GM03348 (cell line): ENCODE data around the gene ITIH1.

Experiments used
- DNase-seq: peaks from one replicate; pipeline ENCODE4 v3.0.0; 2012; ENCODE audit warnings: low spot score

Gene ITIH1

DNA sequence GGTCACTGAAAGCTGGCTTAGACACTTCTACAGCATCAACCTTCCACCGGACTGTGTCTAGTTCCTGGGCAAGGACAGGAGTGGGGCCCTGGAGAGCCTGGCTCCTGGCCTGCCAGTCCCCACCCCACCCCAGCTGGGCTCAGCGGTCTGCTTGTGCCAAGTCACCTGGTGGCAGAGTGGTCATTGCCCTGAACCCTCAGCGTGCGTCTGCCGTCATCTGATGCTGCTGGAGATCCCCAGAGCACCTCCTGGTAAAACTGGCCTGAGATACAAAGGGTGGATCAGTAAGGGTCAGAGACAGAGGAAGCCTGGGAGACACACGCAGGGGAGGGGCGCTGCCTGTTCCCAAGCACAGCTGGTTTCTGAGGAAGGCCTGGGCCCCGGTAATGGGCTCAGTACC, 36.4 kb downstream of the ITIH1 start:
- no peak for DNase-seq

DNA sequence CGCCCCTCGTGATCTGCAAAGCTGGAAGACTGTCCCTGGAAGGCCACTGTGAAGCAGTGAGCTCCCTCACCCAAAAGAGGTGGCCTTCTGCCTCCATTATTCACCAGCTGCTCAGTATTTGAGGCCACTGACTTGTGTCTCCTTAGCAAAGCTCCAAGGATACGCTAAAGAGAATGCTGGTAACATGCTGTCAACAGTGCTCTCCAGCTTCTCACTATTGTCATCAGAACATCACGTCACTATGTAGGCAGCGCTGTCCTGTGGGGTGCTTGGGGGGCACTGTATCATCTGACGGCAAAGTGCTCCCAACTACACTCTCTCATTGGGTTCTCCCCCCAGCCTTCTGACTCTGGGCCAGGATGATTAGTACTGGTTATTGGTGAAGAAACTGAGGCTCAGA, 38.8 kb downstream of the ITIH1 start:
- DNase-seq, result no peak

DNA sequence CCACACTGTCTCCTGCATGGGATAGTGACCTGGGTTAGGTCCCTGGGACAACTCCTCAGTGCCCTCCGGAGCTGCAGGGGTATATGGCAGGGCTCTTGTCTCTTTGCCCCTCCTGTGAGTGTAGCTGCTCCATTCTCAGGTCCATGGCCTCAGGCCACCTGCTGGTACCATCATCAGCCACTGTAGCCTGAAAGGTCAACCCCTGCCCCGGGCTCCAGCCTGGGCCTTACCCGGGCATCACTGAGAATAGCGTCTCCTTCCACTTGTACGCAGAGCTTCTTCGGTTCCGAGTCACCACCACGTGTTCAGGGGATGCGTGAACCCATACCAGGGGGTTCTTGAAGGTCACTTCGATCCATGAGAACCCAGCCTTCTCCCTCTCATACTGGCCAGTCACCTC, 39.3 kb downstream of the ITIH1 start:
- no peak for DNase-seq

DNA sequence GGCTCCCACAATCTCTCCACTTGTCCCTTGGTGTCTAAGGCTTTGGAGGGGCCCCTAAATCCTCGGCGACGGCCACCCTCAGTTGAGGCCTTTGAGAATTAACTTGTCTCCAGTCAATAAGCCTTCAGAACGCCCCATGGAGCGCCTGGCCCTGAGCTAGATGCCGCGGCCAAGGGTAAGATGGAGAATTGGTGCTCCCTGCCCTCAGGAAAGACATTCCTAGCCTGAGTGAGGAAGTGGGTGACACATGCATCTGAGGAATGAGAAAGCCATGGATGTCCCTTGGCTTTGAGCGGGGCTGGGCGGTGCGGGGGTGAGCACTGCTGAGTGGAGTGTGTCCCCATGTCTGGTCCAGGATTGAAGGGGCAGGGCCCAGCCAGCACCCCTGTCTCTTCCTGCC, 39.8 kb downstream of the ITIH1 start:
- no peak for DNase-seq

DNA sequence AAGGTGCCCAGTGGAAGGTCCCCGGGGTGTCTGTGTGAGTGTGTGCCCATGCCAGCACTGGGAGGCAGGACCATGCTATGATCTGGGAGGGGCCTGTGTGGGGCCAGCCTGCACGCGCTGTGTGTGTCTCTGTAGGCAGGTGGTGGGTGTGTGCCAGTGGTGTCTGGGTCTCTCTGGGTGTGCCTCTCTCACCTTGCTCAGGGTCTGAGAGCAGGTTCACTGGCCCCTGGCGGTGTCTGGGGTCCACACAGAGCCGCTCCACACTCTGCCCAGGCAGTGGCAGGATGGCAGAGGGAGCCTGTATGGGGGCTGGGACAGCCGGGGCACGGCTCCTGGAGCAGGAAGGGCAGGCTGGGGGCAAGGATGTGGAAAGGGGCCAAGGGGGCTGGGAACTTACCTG, 40.5 kb downstream of the ITIH1 start:
- no peak for DNase-seq

DNA sequence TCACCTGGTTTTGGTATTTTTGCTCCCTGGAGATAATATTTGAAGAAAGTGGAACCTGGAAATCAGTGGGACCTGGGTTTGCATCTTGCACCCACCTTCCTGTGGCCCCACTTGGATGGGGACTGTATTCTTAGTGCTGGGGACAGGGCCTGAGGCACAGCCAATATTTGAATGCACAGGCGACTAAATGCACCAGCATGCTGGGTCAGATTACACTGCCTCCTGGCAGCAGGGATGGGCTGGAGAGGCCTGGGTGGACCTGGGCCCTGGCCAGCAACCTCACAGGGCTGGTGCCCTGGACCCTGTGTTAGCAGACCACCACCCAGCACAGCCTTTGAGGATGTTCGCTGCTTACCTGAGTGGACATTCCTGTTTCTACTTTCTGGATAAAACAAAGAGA, 42.5 kb downstream of the ITIH1 start:
- DNase-seq, result no peak

DNA sequence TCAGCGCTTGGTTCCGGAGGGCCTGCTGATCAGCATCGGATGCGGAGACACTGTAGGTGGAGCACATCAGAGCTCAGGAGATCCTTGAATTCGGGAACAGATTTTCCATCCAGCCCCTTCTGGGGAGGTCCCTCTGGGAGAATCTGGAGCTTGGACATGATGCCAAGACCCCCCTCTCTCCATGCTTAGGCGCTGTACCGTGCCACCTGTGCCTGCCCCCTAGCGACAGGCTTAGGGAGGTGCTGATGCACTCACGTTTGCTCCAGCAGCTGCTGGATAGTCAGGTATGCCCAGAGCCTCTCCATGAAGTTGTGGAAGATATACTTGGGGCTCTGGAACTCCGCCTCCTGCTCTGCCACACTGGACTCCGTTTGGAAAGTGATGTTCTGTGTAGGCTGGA, 43.3 kb downstream of the ITIH1 start:
- peak; percentile 40 for DNase-seq

DNA sequence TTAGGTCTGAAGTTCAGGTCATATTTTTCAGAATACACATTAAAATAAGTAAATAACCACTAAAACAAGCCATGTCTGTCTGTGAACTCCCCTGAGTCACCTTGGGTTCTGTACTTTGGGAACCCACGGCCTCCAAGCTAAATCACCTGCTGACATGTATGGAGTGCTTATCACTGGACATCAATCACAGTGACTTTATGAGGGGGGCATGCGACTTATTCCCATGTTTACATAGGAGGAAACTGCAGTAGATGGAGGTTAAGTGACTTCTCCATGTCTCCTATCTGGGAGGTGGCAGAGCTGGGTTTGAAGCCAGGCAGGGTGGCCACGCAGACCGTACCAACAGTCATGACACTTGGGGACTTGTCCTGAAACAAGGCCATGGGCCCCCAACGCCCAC, 45.0 kb downstream of the ITIH1 start:
- DNase-seq, result no peak

DNA sequence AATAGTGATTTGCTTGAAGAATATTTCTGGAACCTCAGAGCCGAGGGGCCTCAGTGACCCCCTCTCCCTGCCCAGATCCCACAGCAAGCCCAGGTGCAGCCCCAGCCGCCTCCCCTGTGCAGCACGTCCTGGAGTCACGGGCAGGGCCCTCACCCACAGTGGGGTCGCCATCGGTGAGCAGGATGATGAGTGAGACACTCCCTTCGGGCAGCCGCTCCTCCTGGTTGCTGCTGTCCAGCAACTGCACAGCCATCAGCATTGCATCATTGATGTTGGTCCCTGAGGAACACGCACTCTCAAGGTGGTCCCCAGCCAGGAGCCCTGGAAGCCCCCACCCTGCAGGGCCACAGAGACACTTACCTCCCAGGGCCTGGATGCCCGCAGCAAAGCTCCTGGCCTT, 46.6 kb downstream of the ITIH1 start:
- no peak for DNase-seq

DNA sequence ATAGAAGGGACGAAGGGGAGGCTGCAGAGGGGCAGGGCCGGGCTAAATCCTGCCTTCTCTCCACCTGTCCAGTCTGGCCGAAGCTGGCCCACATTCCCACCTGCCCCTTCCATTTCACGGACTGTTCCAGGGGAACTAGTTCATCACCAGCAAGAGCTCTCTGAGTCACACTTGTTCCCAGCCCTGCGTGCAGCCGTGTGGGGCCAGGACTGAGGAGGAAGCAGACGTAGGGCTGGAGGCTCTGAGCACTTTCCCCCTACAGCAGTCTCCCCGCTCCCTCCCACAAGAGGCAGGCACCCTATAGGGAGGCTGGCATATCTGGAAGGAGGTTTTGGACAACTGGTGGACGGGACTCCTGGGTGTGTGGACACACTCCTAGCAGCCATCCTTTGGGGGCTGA, 50.0 kb downstream of the ITIH1 start:
- no peak for DNase-seq

DNA sequence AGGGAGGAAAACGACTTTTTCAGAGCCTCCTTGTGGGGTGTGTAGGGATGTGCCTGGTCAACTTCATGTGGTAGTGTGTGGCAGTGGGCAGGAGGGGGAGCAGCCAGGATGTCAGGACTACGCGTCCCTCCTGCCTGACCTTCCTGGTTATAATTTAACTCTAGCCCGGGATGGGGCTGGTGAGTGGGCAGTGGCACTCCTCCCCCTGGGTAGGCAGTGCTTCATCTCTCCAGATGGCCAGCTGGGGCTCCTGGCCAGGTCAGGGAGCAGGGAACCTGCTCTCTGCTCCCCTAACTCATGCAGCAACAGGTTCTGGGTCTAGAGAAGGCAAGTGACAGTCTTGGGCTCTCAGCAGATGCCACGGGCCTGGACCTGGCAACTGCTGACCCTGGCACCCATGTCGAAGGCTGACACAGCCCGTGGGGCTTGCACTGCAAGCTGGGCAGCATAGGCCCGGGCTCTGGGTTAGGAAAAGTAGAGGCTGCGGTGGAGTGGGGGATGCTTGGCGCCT, 50.5 kb downstream of the ITIH1 start:
- no peak for DNase-seq

DNA sequence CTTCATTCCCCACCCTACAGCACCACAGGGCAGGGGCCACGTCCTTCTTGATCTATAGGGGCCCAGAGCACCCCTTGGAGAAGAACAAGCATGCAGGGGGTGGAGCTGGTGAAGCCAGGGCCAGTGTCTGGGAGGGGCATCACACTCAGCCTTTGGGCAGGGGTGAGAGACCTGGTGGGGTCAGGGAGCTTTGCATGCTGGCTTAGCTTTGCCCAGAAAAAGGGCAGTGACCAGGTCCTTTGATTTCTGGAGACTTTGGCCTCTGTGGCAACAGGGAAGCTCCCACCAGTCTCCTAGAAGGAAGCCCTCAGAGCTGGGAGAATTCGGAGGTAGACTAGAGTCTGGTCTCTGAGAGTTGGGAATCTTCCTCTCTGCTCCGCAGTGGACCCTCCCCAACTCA, 52.1 kb downstream of the ITIH1 start:
- no peak for DNase-seq

DNA sequence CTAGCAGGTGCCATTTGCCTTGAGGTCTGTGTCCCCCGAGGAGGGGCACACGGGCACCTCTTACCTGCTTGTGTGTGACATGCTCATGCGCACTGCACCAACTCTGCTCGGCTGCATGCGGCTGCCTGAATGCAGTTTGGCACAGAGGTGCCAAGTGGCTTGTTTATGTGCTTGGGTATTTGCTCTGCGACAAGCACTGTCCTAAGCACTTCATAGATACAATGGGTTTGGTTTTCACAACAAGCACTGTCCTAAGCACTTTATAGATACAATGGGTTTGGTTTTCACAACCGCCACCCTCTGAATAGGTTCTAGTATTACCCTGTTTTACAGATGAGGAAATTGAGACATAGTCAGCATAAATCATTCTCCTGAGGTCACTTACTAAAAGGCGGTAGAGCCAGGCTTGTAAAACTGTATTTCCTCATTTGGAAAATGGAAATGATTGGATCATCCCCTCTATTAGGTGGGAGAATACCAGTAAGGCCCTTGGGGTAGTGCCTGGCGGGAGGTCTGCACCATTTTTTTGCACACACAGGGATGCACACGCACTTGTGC, 52.6 kb downstream of the ITIH1 start:
- no peak for DNase-seq

DNA sequence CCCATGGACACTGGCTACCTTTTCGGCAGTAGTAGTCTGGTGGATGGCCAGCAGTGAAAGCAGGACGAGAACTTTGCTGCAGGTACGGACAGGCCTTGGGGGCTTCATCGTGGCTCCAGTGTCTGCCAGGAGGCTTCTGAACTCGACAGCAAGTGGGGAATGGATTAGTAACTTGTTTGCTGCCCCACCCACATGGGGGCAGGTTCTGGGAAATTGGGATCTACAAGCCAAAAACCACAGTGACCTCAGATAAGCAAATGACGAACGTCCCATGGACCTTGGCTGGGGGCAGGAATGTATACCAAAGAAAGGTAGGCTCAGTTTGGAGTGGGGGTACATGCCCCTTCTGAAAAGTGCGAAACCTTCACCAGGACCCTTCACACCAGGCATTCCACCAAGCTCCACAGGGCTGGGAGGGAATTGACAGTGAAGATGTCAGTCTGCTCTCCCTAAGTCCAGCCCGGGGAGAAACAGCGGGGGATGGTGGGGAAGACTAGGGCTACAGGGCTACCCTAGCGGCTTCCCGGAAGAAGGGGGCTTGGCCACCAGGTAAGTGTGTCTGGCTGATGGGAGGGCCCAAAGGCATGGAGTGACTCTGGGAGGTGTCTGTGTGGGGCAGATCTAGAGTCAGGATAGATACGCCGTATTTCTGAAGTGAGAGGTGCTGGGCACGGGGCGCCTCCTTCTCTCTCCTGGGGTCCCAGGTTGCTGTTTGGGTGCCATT, 53.3 kb downstream of the ITIH1 start, which contains the start of gene ITIH4:
Gene ITIH4, minus strand, starts transcription at position 138 of the 724 bp plus-strand sequence. Its CDS starts 30 bp downstream, at position 108.
- DNase-seq, result no peak

DNA sequence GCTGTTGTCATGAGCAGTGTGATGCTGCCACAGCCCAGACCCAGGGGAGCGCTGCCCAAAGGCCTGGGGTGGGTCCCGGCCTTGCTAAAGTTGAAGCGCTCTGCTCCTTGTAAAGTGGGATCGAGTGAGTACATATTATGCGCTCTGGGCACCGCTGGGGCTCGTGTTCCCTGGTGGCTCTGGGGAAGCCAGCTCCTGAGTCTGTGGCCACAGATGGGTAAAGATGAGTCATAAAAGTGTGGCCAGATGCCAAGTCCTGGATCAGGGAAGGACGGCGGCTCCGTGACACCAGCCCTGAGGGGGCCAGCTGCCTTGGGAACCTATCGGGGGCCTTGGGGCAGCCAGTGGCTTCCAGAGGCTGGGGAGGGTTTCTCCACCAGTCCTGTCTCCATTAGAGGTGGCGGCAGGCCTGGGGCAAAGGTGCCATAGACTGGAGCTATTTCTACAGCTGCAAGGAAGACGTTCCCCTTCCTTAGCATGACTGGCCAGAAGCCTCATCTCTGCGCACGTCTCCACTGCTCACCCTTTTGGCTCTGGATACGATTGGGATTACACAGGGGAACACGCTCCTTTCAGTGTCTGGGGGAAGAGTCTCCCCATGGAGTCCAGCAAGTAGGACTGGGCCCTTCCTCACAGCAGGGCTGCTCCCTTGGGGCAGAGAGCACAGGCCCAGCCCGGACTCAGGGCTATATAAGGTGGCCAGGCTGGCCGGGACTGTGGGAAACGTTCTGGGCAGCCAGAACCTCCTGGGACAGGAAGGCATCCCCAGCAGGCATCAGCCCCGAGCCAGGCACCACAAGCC, 54.3 kb downstream of the ITIH1 start:
- peak; percentile 88 for DNase-seq

DNA sequence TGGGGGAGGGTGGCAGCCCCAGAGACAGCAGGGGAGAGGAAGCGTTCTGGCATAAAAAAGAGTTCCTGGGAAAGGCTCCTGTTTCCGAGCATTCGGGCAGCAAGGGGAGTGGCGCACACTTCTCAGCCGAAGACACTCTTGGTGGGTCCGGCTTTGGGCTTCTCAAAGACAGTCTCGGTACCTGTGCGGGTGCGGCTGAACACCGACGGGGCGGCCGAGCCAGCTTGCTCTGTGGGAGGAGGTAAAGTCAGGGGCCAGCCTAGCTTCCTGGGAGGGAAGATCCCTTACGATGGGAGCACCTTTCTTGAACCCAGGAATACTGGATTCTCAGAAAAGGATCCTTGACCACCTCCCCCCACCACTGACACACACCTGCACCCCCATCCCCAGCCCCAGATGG, 55.8 kb downstream of the ITIH1 start:
- DNase-seq, result no peak

DNA sequence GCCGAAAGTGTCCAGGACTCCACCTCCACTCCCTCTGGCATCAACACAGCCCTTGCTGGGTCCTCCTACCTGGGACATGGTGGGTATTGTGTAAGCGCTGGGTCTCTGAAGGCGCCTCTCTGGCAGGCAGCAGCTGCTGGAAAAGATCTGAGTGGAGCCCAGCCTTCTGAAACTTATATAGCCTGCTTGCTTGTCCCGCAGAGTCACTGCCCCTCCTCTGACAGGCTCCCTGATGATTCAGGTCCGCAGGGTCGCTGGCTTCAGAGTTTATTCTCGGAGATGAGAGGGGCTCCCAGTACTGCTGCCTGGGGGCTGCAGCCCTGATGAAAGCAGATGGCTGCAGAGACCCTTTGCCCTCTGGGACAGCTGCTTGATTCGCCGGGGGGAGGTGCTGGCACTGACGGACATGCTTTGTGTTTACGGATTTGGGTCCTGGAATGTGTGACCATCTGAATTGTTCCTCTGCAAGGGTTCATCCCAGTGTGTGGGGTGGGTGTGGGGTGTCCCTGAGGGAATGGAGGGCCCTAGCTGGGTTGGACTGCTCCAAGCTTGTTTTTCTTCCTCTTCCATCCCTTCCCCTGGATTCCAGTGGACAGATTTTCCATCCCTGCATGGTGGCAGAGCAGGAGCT, 57.6 kb downstream of the ITIH1 start, which contains the start of gene MUSTN1:
Gene MUSTN1, minus strand, starts transcription at position 149 of the 631 bp plus-strand sequence. Its CDS starts 71 bp downstream, at position 78.
- DNase-seq, result no peak

DNA sequence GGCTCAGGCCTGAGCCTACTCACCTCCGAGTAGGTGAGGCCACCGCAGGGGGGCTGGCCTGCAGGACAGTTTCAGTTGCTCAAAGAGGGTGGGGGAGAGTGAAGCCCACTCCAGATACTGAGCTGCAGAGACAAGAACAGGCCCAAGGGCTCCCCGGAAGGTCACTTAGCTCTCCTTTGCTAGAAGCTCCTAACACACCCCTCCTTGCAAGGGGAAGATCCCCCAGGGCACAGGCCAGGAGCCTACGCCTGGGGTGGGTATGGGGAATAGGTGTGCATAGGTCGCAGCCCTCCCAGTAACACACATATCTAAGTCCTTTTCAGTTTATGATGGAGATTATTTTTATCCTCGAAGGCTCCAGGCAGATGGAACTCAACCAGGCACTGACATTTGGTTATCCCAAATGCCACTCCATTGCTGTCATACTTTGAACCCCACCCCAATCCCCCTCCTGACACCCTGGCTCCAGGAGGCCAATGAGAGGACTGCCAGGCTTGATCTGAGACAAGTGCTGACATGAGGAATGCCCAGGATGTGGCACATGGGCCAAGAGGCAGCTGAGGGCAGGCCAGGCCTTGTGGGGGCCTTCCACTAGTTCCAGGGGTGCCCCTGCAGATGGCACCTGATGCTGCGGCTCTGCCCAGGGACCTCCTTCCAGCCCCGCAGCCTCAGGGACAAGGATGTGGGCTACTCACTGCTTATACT, 58.5 kb downstream of the ITIH1 start:
- DNase-seq, result no peak

DNA sequence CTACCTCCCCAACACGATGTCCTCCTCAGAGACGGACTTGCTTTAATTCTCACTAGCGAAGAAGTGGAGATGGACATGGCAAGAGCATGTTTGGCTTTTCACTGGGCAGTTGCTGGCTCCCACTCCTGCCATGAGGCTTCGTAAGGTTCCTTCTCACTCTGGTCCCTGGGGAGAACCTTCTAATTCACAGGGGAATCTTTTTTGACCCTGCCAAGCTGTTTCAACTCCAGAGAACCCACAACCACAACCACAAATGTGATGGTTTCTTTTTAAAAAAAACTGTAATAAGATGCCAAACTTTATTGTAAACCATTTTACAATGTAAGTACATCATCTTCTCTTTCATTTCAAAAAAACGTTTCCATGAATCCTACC, 59.1 kb downstream of the ITIH1 start:
- DNase-seq, result no peak

DNA sequence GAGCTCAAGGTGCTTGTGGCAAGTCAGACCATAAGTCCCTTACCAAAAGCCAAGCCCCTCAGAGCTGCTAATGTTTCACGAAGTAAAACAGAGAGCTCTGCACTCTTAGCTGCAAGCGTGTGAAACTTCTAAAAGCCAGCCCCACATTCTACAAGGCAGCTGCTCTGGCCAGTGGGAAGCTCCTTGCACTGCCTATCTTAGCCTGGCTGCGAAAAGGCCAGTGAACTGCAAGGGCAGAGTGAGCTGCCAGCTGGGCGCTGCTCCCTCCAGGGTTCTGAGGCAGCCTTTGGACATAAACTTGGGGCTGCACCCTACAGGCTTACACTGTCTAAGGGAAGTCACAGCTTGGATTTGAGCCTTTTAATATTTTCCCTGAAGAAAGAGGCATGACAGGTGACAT, 59.6 kb downstream of the ITIH1 start:
- no peak for DNase-seq

DNA sequence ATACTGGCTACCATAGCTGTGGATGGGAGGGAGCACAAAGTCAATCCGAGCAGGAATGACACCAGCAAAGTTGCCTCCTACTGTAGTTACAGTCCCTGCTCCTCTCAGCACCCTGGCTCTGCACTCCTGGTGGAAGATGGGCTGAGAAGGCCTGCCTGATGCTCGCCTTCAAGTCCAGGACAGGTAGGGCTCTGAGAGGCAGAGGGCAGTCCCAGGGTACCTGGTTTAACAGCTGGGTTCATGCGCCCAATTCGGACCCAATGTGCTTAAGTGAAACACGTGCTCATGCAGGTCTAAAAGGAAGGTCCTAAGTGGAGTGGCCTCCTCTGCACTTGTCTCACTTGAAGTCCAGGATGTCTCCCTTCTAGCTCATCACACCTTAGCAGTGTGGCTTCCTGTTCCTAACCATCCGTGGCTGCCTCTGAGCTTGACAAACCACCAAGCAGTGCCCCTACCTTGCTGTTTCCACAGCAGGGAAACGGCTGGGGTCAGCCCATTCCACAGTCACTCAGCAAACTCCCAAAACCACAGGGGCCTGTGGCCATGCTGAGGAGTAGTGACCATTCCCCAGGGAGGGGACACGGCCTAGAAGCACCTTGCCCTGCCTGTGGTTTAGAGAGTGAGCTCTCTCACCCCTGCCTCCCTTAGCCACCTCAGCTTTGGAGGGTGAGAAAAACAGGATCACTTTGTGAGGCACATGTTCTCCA, 61.3 kb downstream of the ITIH1 start:
- DNase-seq, result no peak
